ENCODE measurements around the gene DBNDD1. TPM values are rescaled to one million over a fixed set of nuclear protein-coding genes. Genes with fewer than 3 reads are reported as not detected.

Gene DBNDD1
- total and polyA plus RNA-seq, 2 experiments from 2014 or later = 63.3 to 90.8 TPM

DNA sequence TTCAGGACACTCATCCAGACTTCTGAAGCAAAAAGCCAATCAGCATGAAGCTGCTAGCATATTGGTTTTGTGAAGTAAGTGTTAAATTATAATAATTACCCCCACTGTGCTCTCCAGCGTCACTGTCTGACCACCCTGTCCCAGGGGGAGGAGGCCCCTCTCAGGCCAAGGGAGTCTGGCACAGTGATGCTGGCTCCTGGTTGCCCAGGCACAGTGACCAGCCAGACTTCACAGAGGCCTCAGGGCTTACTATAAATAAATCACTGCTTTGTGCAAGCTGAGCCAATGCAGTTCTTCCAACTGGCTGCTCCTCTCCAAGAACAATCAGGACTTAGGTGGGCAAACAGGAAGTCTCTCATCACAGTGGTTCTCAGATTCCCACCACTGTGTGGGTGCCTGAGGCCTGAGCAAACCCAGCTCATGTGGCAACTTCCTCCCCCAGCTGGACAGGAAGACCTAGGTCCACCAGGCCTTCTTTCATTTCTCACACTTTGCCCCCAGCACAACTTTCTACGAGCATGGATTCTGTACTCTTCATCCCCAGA, 1.7 kb upstream of the DBNDD1 start:
- TF ChIP-seq STAT1 (IDR thresholded peaks at IDR 0.05; ENCODE audit: unreplicated experiment) (no peak), ZNF114 (CRISPR knock-in tag; IDR thresholded peaks at IDR 0.05) (no peak), JUNB (IDR thresholded peaks at IDR 0.05; ENCODE audit: unreplicated experiment) (no peak), EZH2phosphoT487 (IDR thresholded peaks at IDR 0.05; ENCODE audit: unreplicated experiment) (no peak), REST (IDR thresholded peaks at IDR 0.05; ENCODE audit: unreplicated experiment) (no peak), EZH2 (IDR thresholded peaks at IDR 0.05; ENCODE audit: low read depth, unreplicated experiment) (no peak), ETS1 (IDR thresholded peaks at IDR 0.05) (no peak), CREB1 (CRISPR knock-in tag; IDR thresholded peaks at IDR 0.05; ENCODE audit: low read depth) (no peak), CTCF (conservative IDR thresholded peaks at IDR 0.05; ENCODE audit: low read depth in 2 of 2) (no peak), POLR2AphosphoS5 (IDR thresholded peaks at IDR 0.05; ENCODE audit: low read depth) (no peak), NANOG (IDR thresholded peaks at IDR 0.05; ENCODE audit: borderline replicate concordance) (no peak), ZNF331 (CRISPR knock-in tag; IDR thresholded peaks at IDR 0.05; ENCODE audit: low read depth) (no peak)
- TF ChIP-seq, protein P1, sequence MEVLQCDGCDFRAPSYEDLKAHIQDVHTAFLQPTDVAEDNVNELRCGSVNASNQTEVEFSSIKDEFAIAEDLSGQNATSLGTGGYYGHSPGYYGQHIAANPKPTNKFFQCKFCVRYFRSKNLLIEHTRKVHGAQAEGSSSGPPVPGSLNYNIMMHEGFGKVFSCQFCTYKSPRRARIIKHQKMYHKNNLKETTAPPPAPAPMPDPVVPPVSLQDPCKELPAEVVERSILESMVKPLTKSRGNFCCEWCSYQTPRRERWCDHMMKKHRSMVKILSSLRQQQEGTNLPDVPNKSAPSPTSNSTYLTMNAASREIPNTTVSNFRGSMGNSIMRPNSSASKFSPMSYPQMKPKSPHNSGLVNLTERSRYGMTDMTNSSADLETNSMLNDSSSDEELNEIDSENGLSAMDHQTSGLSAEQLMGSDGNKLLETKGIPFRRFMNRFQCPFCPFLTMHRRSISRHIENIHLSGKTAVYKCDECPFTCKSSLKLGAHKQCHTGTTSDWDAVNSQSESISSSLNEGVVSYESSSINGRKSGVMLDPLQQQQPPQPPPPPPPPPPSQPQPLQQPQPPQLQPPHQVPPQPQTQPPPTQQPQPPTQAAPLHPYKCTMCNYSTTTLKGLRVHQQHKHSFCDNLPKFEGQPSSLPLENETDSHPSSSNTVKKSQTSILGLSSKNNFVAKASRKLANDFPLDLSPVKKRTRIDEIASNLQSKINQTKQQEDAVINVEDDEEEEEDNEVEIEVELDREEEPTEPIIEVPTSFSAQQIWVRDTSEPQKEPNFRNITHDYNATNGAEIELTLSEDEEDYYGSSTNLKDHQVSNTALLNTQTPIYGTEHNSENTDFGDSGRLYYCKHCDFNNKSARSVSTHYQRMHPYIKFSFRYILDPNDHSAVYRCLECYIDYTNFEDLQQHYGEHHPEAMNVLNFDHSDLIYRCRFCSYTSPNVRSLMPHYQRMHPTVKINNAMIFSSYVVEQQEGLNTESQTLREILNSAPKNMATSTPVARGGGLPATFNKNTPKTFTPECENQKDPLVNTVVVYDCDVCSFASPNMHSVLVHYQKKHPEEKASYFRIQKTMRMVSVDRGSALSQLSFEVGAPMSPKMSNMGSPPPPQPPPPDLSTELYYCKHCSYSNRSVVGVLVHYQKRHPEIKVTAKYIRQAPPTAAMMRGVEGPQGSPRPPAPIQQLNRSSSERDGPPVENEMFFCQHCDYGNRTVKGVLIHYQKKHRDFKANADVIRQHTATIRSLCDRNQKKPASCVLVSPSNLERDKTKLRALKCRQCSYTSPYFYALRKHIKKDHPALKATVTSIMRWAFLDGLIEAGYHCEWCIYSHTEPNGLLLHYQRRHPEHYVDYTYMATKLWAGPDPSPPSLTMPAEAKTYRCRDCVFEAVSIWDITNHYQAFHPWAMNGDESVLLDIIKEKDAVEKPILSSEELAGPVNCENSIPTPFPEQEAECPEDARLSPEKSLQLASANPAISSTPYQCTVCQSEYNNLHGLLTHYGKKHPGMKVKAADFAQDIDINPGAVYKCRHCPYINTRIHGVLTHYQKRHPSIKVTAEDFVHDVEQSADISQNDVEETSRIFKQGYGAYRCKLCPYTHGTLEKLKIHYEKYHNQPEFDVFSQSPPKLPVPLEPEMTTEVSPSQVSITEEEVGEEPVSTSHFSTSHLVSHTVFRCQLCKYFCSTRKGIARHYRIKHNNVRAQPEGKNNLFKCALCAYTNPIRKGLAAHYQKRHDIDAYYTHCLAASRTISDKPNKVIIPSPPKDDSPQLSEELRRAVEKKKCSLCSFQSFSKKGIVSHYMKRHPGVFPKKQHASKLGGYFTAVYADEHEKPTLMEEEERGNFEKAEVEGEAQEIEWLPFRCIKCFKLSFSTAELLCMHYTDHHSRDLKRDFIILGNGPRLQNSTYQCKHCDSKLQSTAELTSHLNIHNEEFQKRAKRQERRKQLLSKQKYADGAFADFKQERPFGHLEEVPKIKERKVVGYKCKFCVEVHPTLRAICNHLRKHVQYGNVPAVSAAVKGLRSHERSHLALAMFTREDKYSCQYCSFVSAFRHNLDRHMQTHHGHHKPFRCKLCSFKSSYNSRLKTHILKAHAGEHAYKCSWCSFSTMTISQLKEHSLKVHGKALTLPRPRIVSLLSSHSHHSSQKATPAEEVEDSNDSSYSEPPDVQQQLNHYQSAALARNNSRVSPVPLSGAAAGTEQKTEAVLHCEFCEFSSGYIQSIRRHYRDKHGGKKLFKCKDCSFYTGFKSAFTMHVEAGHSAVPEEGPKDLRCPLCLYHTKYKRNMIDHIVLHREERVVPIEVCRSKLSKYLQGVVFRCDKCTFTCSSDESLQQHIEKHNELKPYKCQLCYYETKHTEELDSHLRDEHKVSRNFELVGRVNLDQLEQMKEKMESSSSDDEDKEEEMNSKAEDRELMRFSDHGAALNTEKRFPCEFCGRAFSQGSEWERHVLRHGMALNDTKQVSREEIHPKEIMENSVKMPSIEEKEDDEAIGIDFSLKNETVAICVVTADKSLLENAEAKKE (CRISPR knock-in tag; IDR thresholded peaks at IDR 0.05) = no peak
- ATAC-seq (no peak), DNase-seq (ENCODE audit: low spot score) (no peak)
- no peaks in the 10 kb centered on the region for H3K27me3 ChIP-seq (ENCODE audit: insufficient read depth)
- H3K27ac Mint-ChIP-seq = peak overlapping the region; percentile 97
- H3K79me2 ChIP-seq (replicated peaks; ENCODE audit: insufficient read depth) = peaks cover 25% of the 10 kb centered on the region
- peaks cover 16% of the 10 kb centered on the region for H3K27me3 Mint-ChIP-seq (ENCODE audit: insufficient read depth, low read depth, poor library complexity)
- H3K4me2 ChIP-seq = peak overlapping the region; percentile 83
- H3K4me3 Mint-ChIP-seq = peak overlapping the region; percentile 79
- H2AFZ ChIP-seq = no peak overlapping the region
- peaks cover 1% of the 10 kb centered on the region; the same call in 1 of the 3 replicates for H3K36me3 Mint-ChIP-seq (ENCODE audit: low read depth)
- peaks cover 11% of the 10 kb centered on the region for H4K20me1 ChIP-seq (replicated peaks; ENCODE audit: insufficient read depth)
- no peaks in the 10 kb centered on the region for H3K9me2 ChIP-seq (ENCODE audit: insufficient read depth)
- no peaks in the 10 kb centered on the region for H3K36me3 ChIP-seq (ENCODE audit: insufficient read depth)
- peaks cover 31% of the 10 kb centered on the region for H3K4me1 ChIP-seq (ENCODE audit: insufficient read depth)
- peak overlapping the region; percentile 93 for H3K27ac ChIP-seq (ENCODE audit: low read depth)
- peak overlapping the region; percentile 60 for H3K4me3 ChIP-seq
- H3K4me1 Mint-ChIP-seq = peaks cover 26% of the 10 kb centered on the region
- H3F3A ChIP-seq (replicated peaks; ENCODE audit: low read depth) = peaks cover 34% of the 10 kb centered on the region
- H3K9me3 Mint-ChIP-seq = peaks cover 3% of the 10 kb centered on the region; the same call in 1 of the 3 replicates
